ENCODE measurements around the gene OGFOD1.

DNA sequence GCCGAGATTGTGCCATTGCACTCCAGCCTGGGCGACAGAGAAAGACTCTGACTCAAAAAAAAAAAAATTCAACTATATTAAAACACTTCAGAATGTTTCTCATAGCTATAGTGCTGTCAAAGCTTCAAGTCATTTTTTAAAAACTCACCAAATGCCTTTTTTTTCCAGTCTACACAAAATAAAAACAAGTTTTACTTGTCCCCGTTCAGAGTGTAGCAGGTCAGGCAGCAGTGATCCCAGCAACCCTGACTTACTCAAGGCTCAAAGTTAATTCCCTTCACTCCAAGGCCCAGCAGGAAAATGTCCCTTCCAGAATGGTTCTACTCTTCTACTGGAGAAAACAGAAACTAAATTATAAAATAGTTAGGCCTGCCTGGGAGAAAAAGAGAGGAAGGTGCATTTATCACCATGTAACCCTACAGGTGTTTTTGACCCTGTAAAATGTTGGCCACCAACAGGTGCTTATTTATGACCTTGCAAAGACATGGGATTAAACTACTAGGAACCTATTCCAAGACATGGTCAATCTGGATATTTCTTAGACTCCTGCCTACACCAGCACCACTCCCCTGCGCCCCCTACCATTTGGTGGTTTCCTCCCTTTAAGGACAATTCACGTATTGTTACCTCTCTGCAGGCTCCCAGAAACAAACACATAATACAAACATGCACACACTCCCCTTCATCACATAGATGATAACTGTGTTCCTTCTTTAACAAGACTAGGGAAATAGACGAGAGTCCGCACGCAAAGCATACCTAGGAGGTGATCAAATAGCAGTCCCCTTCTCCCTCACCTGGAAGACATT is 31.4 kb upstream of the OGFOD1 start:
- no peak for TF ChIP-seq CTCF (IDR thresholded peaks at IDR 0.05)
- TF ChIP-seq POLR2A (IDR thresholded peaks at IDR 0.05): no peak

Data from right lobe of liver (tissue), 4 donors.